ENCODE data around the gene AP1S1. TPM values are rescaled to one million over a fixed set of nuclear protein-coding genes. Genes with fewer than 3 reads are reported as not detected.

AP1S1 gene
- total RNA-seq, 1 experiment from 2014 or later, result 227 TPM

DNA sequence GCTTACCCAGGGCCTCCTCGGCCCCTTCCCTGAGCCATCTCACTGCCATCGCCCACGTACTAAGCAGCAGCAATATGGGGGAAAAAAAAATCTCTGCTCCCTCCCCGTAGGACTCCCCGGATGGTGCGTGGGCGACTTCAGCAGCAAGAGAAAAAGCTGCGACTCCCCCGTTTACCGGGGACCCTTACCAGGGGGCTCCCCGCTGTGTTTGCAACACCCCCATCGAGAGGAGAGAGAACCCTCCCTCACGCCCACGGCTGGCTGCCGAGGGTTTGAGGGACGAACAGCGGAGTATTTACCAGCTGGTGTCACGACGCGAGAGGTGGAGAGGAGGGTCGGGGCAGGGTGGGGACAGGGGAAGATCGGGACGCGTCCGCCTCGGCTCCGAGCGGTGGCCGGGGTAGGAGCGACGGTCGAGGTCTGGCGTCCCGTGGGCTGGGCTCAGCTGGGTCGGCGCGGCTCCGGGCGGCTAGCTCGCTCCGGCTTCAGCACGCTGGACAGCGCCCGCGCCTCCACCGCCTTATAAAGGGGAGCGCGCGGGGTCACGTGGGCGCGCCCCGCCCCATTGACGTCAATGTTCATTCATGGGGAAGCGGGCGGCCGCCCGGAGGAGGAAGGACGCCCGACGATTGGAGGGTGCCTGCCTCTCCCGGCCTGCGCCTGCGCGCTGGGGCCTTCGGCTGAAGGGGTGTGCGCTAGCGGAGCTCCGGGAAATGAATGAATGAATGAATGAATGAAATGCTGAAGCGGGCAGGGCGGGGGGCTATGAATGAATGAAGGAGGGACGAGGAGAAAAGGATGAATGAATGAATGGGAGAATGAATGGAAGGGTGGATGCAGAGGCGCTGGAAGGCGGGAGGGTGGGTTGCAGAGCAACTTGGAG, 11.0 kb downstream of the AP1S1 start, which contains the start of gene VGF:
VGF (minus strand) TSS at position 495 of the 883 bp plus-strand sequence. CDS start 726 bp downstream, outside the sequence.
- H3K4me3 ChIP-seq, result peak within 1 kb of the TSS; percentile 86
- no peak within 1 kb of the TSS for H2AFZ ChIP-seq
- intact Hi-C loops (cut with micrococcal nuclease; ENCODE audit: unreplicated experiment), result no loop called here
- peaks cover 48% of the 10 kb centered on the region for H3K4me1 ChIP-seq (replicated peaks; ENCODE audit: insufficient read depth)
- peak; percentile 77 to 92 for DNase-seq
- POLR2A ChIA-PET (ENCODE audit: unreplicated experiment), result interaction anchor here (0.7 kb wide), 2 partner anchors 9 to 118 kb away, joined by 3 read pairs; no protein-coding TSS in a partner anchor
- H4K20me1 ChIP-seq (ENCODE audit: insufficient read depth), result peaks cover 7% of the 10 kb centered on the region; the same call in 1 of the 2 replicates
- peak within 1 kb of the TSS; percentile 87 for H3K4me2 ChIP-seq
- no peaks in the 10 kb centered on the region for H3K9me2 ChIP-seq (ENCODE audit: insufficient read depth)
- CTCF ChIA-PET, result interaction anchor here (0.5 to 1.7 kb wide), 4 partner anchors 21 to 371 kb away, joined by 3 to 7 read pairs (median 4); partner anchors contain the start of gene PLOD3
- no peaks in the 10 kb centered on the region for H3K36me3 ChIP-seq (ENCODE audit: low read depth)
- no TSS peak for BruUV-seq (replicated peaks)
- no peak for TF ChIP-seq EZH2 (IDR thresholded peaks at IDR 0.05; ENCODE audit: low read depth)
- peaks cover 38% of the 10 kb centered on the region for H3F3A ChIP-seq (ENCODE audit: insufficient read depth, low read depth)
- no peak within 1 kb of the TSS for H3K27ac ChIP-seq
- peaks cover 25% of the 10 kb centered on the region for H3K27me3 ChIP-seq (ENCODE audit: insufficient read depth, low read depth)
- H3K9me3 ChIP-seq (ENCODE audit: insufficient read depth, low read depth), result no peaks in the 10 kb centered on the region
- peaks cover 6% of the 10 kb centered on the region; the same call in 1 of the 2 replicates for H3K79me2 ChIP-seq (ENCODE audit: low read depth)

DNA sequence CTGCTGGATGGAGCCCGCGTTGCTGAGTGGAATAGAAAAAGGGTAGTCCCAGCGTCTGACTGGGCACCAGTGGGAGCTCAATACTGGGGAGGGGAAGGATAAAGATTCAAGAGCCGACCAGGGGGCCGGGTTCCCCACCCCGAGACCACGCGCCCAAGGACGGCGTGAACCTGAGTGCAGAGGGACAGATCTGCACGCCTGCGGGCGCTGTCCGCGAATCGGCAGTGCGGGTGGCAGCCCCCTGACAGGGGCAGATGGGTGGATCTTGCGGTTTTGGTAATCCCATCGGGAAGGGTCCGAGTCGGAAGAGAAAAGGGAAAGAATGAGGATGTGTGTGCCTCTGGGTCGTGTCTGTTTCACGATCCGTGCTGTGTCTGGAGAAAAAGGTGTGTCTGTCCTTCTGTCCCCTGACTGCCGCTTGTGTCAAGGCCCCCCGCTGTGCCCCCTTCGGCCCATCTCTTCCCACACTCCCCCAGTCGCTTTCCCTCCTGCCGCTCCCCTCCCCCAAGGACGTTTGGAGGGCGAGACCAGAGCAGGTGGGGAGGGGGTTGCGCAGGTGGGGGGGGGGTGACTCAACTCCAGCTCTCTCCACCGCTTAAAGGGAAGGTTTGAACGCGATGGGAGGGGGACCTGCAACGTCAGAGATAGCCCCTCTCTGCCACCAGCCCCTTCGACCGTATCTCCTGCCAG, 11.8 kb downstream of the AP1S1 start:
- ChIA-PET CTCF (interaction anchor here (0.7 to 1.7 kb wide), 3 partner anchors 22 to 57 kb away, joined by 3 to 8 read pairs (median 7); no protein-coding TSS in a partner anchor), POLR2A (ENCODE audit: unreplicated experiment) (interaction anchor here (0.7 kb wide), 1 partner anchor 10 kb away, joined by 3 read pairs; no protein-coding TSS in a partner anchor)
- peaks cover 6% of the 10 kb centered on the region; the same call in 1 of the 2 replicates for H3K79me2 ChIP-seq (ENCODE audit: low read depth)
- intact Hi-C loops (cut with micrococcal nuclease; ENCODE audit: unreplicated experiment), result no loop called here
- H2AFZ ChIP-seq, result no peak overlapping the region
- no TSS peak for BruUV-seq (replicated peaks)
- TF ChIP-seq, protein P1, sequence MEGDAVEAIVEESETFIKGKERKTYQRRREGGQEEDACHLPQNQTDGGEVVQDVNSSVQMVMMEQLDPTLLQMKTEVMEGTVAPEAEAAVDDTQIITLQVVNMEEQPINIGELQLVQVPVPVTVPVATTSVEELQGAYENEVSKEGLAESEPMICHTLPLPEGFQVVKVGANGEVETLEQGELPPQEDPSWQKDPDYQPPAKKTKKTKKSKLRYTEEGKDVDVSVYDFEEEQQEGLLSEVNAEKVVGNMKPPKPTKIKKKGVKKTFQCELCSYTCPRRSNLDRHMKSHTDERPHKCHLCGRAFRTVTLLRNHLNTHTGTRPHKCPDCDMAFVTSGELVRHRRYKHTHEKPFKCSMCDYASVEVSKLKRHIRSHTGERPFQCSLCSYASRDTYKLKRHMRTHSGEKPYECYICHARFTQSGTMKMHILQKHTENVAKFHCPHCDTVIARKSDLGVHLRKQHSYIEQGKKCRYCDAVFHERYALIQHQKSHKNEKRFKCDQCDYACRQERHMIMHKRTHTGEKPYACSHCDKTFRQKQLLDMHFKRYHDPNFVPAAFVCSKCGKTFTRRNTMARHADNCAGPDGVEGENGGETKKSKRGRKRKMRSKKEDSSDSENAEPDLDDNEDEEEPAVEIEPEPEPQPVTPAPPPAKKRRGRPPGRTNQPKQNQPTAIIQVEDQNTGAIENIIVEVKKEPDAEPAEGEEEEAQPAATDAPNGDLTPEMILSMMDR (conservative IDR thresholded peaks at IDR 0.05), result no peak
- no peak for TF ChIP-seq EZH2 (IDR thresholded peaks at IDR 0.05; ENCODE audit: low read depth)
- peaks cover 33% of the 10 kb centered on the region for H3K27me3 ChIP-seq (ENCODE audit: insufficient read depth, low read depth)
- DNase-seq, result no peak
- no peaks in the 10 kb centered on the region for H3K9me2 ChIP-seq (ENCODE audit: insufficient read depth)
- H3F3A ChIP-seq (ENCODE audit: insufficient read depth, low read depth), result peaks cover 34% of the 10 kb centered on the region
- no peaks in the 10 kb centered on the region for H3K36me3 ChIP-seq (ENCODE audit: low read depth)
- no peaks in the 10 kb centered on the region for H3K9me3 ChIP-seq (ENCODE audit: insufficient read depth, low read depth)
- peaks cover 40% of the 10 kb centered on the region for H3K4me1 ChIP-seq (replicated peaks; ENCODE audit: insufficient read depth)
- no peak overlapping the region for H3K27ac ChIP-seq
- peak overlapping the region; percentile 49; the same call in 1 of the 2 replicates for H3K4me3 ChIP-seq
- peaks cover 7% of the 10 kb centered on the region; the same call in 1 of the 2 replicates for H4K20me1 ChIP-seq (ENCODE audit: insufficient read depth)
- H3K4me2 ChIP-seq, result peak overlapping the region; percentile 87

DNA sequence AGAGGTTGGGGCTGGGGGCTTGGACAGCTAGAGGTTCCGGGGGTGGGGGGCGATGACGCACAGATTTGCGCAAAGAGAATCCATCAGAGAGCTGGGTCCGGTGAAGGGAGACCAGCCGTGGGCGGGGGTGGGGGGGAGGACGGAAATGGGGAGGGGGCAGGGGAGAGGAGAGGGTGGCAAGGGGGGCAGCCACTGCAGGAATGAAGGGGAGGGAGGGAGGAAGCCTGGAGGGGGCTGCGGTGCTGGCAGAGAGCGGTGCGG, 12.3 kb downstream of the AP1S1 start:
- H3K9me2 ChIP-seq (ENCODE audit: insufficient read depth), result no peaks in the 10 kb centered on the region
- H3K79me2 ChIP-seq (ENCODE audit: low read depth), result peaks cover 6% of the 10 kb centered on the region; the same call in 1 of the 2 replicates
- no TSS peak for BruUV-seq (replicated peaks)
- CTCF ChIA-PET, result interaction anchor here (0.6 to 0.7 kb wide), 2 partner anchors 39 to 124 kb away, joined by 8 to 11 read pairs; no protein-coding TSS in a partner anchor
- H3K27ac ChIP-seq, result no peak overlapping the region
- no peaks in the 10 kb centered on the region for H3K36me3 ChIP-seq (ENCODE audit: low read depth)
- H3K27me3 ChIP-seq (ENCODE audit: insufficient read depth, low read depth), result peaks cover 38% of the 10 kb centered on the region
- H4K20me1 ChIP-seq (ENCODE audit: insufficient read depth), result peaks cover 7% of the 10 kb centered on the region; the same call in 1 of the 2 replicates
- POLR2A ChIA-PET (ENCODE audit: unreplicated experiment), result interaction anchor here (0.6 kb wide), 1 partner anchor 337 kb away, joined by 4 read pairs; no protein-coding TSS in a partner anchor
- H3K9me3 ChIP-seq (ENCODE audit: insufficient read depth, low read depth), result no peaks in the 10 kb centered on the region
- H3K4me1 ChIP-seq (replicated peaks; ENCODE audit: insufficient read depth), result peaks cover 35% of the 10 kb centered on the region
- DNase-seq, result no peak
- H2AFZ ChIP-seq, result no peak overlapping the region
- H3F3A ChIP-seq (ENCODE audit: insufficient read depth, low read depth), result peaks cover 29% of the 10 kb centered on the region
- intact Hi-C loops (cut with micrococcal nuclease; ENCODE audit: unreplicated experiment), result no loop called here
- H3K4me3 ChIP-seq, result no peak overlapping the region
- TF ChIP-seq, protein P1 (conservative IDR thresholded peaks at IDR 0.05), result no peak
- no peak for TF ChIP-seq EZH2 (IDR thresholded peaks at IDR 0.05; ENCODE audit: low read depth)
- H3K4me2 ChIP-seq, result no peak overlapping the region
